Activated CD4-positive, alpha-beta memory T cell treated with anti-CD3 and anti-CD28 coated beads, Interleukin-2, amount 10 ng/mL, durations not matched to agents 7 days and 5 days (primary cell): ENCODE measurements around the gene TAF1L. TPM values are rescaled to one million over a fixed set of nuclear protein-coding genes. Genes with fewer than 3 reads are reported as not detected.

Experiments used
- CTCF ChIA-PET: fragments of 350-600 bp; sonication (Branson Sonifier 250); formaldehyde crosslinking; loops from one replicate; lab custom pipeline; 2021; ENCODE audit warnings: antibody characterized with exemption, inconsistent platforms; lab: Charles Lee
- POLR2A ChIA-PET: fragments of 350-600 bp; sonication (Branson Sonifier 250); formaldehyde crosslinking; loops from one replicate; lab custom pipeline; 2021; ENCODE audit warnings: antibody characterized with exemption; lab: Charles Lee
- DNase-seq: peaks from one replicate; pipeline ENCODE4 v3.0.0-alpha.2; 2020
- H3K27ac Mint-ChIP-seq: one replicate; pipeline ENCODE4 v1.8.0; 2021; ENCODE audit warnings: mild to moderate bottlenecking, mixed read lengths
- H3K27me3 Mint-ChIP-seq: one replicate; pipeline ENCODE4 v1.8.0; 2021; ENCODE audit warnings: mixed read lengths
- H3K36me3 Mint-ChIP-seq: one replicate; pipeline ENCODE4 v1.8.0; 2021; ENCODE audit warnings: low read depth, mixed read lengths
- H3K4me1 Mint-ChIP-seq: one replicate; pipeline ENCODE4 v1.8.0; 2021; ENCODE audit warnings: mixed read lengths
- H3K4me3 Mint-ChIP-seq: one replicate; pipeline ENCODE4 v1.8.0; 2021; ENCODE audit warnings: mild to moderate bottlenecking, mixed read lengths
- H3K9me3 Mint-ChIP-seq: one replicate; pipeline ENCODE4 v1.8.0; 2021; ENCODE audit warnings: mixed read lengths
- total RNA-seq, 2 experiments: library from RNA; stranded (reverse); gene quantifications; one replicate each; pipeline ENCODE4 v1.2.3, GENCODE V29; 2021

The TAF1L gene
- total RNA-seq, 2 experiments from 2014 or later = 0.05 TPM; not detected in 1

DNA sequence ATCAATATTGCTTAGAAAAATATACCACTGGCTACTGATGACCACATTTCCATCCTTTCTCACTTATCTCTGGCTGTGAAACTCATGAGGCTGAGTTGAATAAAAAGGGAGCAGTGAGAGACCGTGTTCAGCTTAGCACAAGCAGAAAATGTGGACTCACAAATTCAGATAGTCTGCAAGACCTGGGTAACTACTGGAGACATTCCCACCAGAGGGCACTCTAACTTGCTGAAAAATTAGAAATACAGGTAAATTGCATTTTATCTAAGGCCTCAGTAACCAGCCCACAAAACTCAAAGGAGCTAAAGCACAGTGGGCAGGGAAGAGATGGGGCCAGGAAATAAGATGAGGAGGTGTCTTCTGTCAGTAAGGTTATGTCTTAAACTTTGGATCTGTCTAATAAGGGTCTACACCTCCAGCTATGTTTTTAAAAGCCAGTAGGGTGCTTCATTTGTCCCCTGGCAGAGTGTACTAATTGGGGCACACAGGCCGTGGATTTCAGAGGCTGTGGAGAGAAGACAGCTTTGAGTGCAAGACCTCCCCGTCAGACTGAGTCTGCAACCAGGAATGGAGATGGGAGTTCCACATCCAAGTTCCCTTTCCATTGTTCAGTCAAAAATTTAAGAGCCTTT lies 53.8 kb downstream of the TAF1L start:
- Mint-ChIP-seq H3K27ac (no peak overlapping the region), H3K4me1 (peaks cover 5% of the 10 kb centered on the region), H3K36me3 (no peaks in the 10 kb centered on the region), H3K27me3 (peaks cover 32% of the 10 kb centered on the region), H3K9me3 (no peaks in the 10 kb centered on the region), H3K4me3 (no peak overlapping the region)
- CTCF ChIA-PET = interaction anchor here (0.9 to 11.8 kb wide), 17 partner anchors 8 to 404 kb away, joined by 3 to 416 read pairs (median 4); partner anchors contain the start of genes ACO1, NDUFB6 and RIGI
- DNase-seq = peak; percentile 33
- POLR2A ChIA-PET = interaction anchor here (1.1 to 4.6 kb wide), 3 partner anchors 28 to 203 kb away, joined by 3 to 20 read pairs (median 5); partner anchors contain the start of gene RIGI

DNA sequence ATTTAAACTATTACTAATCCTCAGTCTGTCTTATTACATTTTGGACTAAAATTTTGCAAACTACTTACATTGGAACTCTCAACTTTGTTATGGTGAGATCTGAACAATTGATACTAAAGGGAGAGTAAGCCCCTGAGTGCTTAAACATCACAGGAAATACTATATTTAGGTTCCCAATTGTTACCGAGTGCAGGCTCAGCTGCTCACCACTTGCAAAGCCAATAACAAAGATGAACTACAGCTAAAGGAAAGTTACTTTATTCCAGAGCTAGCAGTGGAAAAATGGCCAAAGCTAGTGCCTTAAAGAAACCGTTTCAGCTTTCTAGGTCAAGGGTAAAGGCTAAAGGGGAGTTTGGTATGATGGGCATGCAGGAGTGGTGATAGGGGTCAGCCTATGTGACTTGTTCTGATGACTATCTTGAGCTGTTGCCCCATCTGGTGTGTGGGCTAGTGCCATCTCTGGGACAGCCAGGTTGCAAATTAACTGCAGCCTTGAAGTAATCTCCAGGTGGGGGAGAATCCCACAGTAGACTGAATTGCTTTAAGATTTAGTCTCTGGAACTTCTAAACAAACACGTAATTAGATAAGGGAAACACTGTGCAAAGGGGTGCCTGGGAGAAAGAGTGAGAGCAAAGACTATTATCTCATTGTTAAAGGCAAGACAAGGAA lies 54.7 kb downstream of the TAF1L start:
- ChIA-PET POLR2A (interaction anchor here (2.5 to 4.6 kb wide), 2 partner anchors 55 to 202 kb away, joined by 5 to 20 read pairs; partner anchors contain the start of gene RIGI), CTCF (interaction anchor here (0.9 to 11.8 kb wide), 20 partner anchors 7 to 405 kb away, joined by 3 to 416 read pairs (median 6); partner anchors contain the start of genes ACO1, NDUFB6 and RIGI)
- H3K27me3 Mint-ChIP-seq = peaks cover 25% of the 10 kb centered on the region
- DNase-seq = no peak
- H3K4me1 Mint-ChIP-seq = peaks cover 5% of the 10 kb centered on the region
- H3K9me3 Mint-ChIP-seq = no peaks in the 10 kb centered on the region
- no peaks in the 10 kb centered on the region for H3K36me3 Mint-ChIP-seq
- no peak overlapping the region for H3K4me3 Mint-ChIP-seq
- H3K27ac Mint-ChIP-seq = no peak overlapping the region

DNA sequence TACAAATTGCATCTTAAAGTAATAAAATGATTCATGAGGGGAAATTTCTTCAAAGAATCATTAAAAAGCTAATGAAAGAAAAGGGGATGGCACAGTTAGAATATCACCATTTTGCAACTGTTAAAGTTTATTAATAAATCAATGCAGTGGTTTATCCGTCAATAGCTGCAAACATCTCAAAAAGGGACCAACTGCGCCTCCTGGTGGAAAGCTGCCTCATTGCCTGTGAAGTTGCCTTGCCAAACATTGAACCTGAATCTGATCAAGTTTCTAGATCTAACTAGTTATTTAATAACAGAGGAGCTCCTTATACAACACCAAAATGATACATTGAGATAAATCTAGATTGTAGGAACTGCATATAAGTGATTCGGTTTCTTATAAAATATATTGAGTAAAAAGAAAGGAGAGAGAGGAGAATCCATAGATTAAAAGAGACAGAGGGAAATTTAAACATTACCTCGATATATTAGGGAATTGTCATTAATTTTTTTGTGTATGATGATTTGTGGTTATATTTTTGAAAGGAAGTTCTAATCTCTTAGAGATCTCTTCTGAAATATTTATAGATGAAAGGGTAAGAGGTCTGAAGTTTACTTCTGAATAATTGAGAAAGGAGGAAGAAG lies 55.6 kb downstream of the TAF1L start:
- no peak overlapping the region for H3K27ac Mint-ChIP-seq

More for the DNA sequence above, 55.6 kb downstream of the TAF1L start:
- Mint-ChIP-seq H3K4me3 (no peak overlapping the region), H3K4me1 (peaks cover 5% of the 10 kb centered on the region), H3K27me3 (peaks cover 17% of the 10 kb centered on the region), H3K9me3 (no peaks in the 10 kb centered on the region), H3K36me3 (no peaks in the 10 kb centered on the region)
- POLR2A ChIA-PET = interaction anchor here (0.7 to 4.6 kb wide), 6 partner anchors 28 to 446 kb away, joined by 3 to 20 read pairs (median 4); partner anchors contain the start of genes ACO1, RIGI and SMIM27
- peak; percentile 80 for DNase-seq
- CTCF ChIA-PET = interaction anchor here (0.6 to 11.8 kb wide), 28 partner anchors 8 to 1283 kb away, joined by 3 to 416 read pairs (median 5); partner anchors contain the start of genes ACO1, RIGI, SMIM27 and TOPORS

Other genes with a start within 250 kb of the TAF1L start
- 10 to 100 TPM; 32.4 to 33.7 TPM for gene RIGI, start 109.5 kb downstream of the TAF1L start, total RNA-seq
- 10 to 100 TPM; 27.3 to 30.1 TPM for gene SMIM27, start 83.3 kb downstream of the TAF1L start, total RNA-seq
- gene TOPORS, start 83.1 kb downstream of the TAF1L start, total RNA-seq = 10 to 100 TPM; 12.2 to 12.7 TPM
- 10 to 100 TPM; 42.7 to 45.1 TPM for gene NDUFB6, start 62.5 kb downstream of the TAF1L start, total RNA-seq
- gene TMEM215, start 147.9 kb upstream of the TAF1L start, total RNA-seq = not detected